HG02642 (cell line): Measurements from ENCODE around the gene ADAMTSL1.

ENCODE experiments used
- ATAC-seq: cut with Tn5 transposase; IDR thresholded peaks from one replicate; pipeline ENCODE4 v1.9.1; 2021; ENCODE audit warnings: mild to moderate bottlenecking; ENCODE audit not compliant: unreplicated experiment, poor library complexity

Gene ADAMTSL1

DNA sequence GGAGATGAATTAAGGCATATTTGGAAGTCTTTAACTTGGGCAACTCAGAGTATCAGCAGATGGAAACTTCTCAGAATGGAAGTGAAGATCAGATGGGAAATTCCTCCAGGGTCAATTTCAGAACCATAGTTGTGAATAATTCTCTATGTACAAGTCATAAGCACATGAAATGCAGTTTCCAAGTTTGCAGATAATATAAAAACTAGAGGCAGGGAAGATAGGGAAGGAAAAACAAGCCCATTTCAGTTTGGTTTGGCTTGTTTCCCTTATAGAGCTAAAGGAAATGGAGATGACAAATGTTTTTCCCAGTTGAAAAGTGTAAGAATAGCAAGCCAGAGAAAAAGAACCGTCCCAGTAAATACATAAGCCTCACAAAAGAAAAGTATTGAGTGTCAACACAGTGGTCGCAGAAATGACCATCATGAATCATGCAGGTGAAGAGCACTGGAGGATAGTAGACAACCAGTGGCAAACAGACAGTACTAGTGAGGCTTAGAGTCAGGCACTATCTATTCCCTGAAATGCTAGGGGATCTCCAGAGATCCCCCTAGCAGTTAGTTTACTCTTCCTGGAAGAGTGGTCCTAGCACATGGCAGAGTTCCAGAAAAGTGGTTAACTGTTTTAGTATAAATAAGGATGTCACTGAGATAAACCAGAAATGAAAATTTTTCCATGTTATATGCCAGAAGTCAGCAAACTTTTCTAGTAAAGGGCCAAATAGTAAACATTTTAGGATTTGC, 313.1 kb downstream of the ADAMTSL1 start:
- ATAC-seq: no peak

DNA sequence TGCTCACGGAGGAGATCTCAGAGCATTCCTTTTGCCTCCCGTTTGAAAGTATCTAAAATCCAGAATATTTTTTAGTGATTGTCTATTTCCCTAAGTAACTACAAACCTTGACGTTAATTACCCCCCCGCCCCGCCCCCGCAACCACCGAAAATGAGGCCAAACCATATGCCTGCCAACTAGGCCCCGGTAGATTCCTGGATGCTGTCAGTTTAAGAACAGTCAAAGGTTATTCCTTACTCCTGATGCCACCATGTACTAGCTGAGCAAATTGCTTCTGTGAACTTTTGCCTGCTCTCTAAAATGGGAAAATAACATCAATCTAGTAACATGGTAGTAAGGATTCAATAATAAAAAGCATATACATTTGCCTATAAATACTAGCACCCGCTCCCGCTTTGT, 314.3 kb downstream of the ADAMTSL1 start:
- no peak for ATAC-seq

DNA sequence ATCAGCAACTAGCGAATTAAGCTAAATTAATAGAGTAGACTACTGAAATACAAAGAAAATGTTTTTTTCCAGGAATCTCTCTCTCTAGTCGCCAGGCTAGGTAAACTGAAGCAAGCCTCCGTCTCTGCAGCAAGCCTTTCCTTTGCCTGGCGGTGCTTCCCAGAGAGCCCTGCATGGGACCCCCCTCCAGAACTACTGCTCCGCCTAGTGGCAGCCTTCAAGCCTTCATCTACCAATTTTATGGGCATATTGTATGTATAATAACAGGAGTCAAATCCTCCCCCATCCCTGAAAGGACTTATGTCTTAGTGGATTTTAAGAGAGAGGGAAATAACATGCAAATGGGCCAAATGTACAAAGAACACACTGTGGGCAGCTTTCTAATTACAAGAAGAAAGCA, 317.1 kb downstream of the ADAMTSL1 start:
- ATAC-seq: no peak

DNA sequence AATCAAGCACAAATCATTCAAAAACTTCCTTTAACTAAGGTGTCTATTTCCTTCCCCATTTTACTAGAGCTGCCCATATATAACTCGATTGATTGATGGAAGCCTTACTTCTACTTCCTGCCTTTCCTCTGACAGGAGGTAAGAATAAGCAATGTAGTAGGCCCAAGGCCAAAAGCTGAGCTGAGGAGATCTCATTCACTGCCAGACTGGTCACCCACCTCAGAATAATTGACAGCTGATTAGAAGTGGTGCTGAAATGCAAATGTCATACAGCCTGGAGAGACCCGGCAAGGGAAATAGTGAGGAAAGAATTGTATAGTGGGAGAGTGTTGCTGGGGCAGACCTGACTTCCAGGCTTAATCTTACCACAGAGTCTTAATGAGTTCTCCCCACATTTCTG, 319.2 kb downstream of the ADAMTSL1 start:
- no peak for ATAC-seq

DNA sequence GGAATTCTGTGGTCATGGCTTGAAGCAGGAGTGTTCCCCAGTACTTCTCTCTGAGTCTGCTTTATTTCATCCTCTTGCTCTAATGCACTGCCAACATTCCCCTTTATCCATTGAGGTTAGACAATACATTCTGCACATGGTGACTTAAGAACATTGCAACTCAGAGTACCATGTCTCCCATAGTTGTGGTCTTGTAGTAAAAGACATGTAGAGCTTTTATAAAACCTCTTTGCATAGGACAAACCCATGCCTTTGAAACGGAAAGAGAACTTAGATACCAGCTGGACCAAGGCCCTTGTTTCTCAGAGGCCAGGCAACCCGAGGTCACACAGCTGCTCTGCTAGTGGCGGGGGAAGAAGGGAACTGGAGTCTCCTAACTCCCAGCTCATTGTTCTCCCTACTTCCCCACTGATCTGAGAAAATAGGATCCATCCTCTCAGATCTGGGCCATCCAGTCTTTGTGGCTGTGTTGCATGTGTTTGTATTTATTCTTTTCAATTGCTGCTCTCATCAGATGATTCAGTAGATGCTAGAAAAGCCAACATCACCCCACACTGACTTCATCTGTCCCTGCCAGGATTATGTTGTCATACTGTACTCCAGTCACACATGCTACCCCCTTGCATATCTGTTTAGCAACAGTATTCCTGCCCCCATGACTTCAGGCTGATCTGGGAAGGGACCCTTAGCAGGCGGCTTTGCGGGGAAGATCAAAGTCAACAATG, 322.2 kb downstream of the ADAMTSL1 start:
- ATAC-seq: no peak

- no peak for ATAC-seq
Observed at GRCh38 chr9:18796696-18797270, 322.8 kb downstream of the ADAMTSL1 start.

DNA sequence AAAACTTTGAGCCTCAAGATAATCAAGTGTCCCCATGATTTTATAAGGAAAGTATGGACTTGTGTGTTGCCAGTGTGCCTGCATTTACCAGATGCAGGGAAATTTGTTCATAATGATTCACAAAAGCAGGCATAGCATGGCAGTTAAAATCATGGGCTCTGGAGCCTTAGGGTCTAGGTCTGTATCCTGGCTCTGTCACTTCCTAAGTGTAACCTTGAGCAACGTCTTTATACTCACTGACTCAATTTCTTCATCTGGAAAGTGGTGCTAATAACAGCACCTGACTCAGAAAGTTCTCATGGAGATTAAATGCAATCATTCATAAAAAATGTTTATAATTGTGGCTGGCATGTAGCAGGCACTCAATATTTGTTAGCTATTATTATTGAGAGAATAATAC, 324.2 kb downstream of the ADAMTSL1 start:
- ATAC-seq: no peak

- ATAC-seq: no peak
Observed at GRCh38 chr9:18798508-18799290, 324.7 kb downstream of the ADAMTSL1 start.

- no peak for ATAC-seq
Observed at GRCh38 chr9:18799428-18799827, 325.5 kb downstream of the ADAMTSL1 start.

DNA sequence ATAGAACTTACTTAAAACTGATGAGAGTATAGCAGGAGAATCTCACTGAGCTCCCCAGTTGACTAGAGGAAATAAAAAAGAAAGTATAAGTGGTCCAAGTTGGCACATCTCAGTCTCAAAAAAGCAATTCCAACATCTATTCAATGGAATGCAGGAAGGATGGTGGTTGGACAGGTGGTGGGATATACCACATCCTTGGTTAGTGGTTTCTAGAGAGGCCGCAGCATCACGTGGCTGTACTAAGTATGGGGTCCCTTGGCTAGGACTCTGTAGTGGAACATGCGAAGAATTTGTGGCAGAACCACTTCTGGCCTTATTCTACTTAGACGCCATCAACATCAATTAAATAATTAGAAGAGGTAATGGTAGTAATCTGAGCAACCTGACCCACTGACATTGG, 326.6 kb downstream of the ADAMTSL1 start:
- ATAC-seq: no peak

DNA sequence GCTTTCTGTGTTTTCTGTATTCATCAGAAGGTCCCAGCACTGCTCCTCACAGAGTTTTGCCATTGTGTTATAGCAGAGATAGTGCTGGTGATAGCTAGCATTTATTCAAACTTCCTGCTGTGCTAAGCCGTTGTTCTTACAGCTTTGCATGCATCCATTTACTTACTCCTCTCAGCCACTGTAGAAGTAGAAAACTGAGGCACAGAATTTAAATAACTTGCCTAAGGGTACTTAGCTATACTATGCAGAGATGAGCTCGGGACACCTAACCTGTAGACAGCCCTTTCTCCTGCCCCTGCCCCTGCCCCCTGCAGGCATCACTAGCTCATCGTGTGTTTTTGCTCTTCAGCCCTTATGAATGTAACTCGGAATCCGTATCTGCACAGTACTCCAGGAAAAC, 331.4 kb downstream of the ADAMTSL1 start:
- ATAC-seq: no peak

GRCh38 chr9:18806232-18807080, 332.5 kb downstream of the ADAMTSL1 start:
- no peak for ATAC-seq

DNA sequence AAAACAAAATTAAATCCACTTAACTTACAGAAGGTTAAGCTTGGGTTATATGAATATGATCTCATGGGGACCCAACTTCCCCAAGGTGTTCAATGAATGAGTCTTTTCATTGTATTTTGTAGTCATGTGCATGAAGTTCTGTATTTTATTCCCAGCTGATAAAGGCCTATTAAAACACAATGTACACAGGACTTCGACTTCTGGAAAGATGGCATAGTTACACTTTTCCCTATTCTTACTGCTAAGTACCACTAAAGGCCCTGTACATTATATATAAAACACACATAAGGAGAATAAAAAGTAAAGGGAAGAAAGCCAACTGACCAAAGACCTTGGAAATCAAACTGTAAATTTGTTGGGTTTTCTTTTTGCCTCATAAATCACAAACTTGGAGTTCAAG, 336.6 kb downstream of the ADAMTSL1 start:
- no peak for ATAC-seq

DNA sequence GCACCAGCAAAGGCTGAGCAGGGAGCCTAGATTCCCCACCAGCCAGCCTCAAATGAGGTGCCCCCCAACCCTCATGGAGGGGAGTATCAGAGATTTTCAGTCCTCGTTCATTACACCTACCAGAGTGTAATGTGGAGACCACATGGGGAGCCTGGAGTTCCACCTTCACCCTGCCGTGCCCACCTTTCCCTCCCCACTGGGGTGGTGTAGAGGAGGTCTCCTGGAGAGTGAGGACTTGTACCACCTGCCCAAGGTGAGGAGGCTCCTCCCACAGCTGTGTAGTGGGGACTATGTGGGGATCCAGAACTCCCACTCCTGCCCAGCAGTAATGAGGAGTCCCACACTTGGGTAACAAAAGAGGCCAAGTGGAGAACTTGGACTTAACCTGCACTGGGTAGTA, 337.2 kb downstream of the ADAMTSL1 start:
- no peak for ATAC-seq

DNA sequence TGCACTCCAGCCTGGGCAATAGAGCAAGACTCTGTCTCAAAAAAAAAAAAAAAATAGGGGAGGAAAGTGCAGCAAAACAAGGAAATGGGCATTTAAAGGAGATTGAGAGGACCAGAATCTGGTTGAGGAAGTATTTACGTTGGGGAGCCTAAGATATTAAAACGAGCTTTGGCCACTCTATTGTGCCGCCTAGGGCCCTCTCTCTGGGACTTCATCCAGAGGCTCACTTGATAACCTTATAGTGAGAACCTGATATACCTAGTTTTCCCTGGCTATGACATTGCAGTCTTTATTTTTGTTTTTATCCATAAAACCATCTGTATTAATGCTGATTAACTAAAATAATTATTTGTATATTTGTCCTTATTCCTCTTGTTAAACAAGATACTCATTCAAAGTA, 345.5 kb downstream of the ADAMTSL1 start:
- no peak for ATAC-seq

DNA sequence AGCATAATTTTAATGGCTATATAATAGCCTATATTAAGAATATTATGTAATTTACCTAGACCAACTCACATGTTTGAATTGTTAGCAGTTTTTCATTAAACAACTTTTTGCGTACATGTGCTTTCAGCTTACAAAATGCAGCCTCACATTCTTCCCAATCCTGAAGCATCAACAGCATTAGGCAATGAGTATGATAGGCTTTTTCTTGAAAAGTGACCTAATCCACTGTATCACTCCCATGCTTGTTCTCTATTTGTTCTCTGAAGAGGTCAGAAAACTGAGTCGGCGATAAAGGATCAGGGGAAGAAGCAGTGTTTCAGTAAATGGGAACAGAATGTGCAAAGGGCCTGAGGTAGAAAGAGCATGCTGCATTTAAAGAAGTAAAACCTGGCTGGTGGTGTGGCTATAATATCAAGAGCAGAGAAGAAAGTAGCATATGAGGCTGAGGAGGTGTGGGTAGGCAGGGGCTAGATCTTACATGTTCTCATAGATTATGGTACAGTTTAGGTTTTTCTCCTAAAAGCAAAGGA, 346.7 kb downstream of the ADAMTSL1 start:
- ATAC-seq: no peak

DNA sequence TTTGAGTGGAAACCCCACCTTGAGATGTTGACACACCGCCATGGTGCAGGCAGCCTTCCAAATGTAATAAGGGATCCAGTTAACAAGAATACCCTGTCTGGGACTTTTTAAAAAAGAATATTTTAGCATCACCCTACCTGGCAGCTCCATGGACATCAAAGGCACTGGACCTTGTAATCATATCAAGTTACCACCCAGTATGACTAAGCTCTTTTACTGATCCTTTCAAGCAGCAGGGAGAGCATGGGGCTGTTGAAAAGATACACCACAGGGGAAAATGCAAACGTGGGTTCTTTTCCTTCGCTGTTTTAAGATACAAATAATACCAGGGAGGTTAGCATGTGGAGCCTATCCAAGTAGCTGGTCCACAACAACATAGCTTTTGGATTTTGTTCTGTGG, 347.8 kb downstream of the ADAMTSL1 start:
- ATAC-seq: no peak

DNA sequence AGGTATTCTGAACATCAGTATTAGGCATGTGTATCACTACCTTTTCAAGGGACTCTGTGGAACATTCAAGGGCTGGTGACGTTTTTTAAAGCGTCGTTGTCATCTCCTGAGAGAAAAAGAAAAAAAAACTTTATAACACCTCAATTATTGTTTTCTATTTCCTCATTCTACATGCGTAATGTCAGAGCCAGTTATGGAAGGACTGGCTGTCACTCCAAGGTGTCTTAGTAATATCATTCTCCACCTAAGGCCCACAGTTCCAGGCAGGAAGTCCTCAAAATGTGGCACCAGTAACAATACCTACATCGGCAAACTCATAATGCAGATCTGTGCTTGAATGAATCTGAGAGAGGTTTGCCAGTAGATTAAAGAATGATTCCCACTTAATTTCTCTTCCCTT, 348.9 kb downstream of the ADAMTSL1 start:
- ATAC-seq: no peak

DNA sequence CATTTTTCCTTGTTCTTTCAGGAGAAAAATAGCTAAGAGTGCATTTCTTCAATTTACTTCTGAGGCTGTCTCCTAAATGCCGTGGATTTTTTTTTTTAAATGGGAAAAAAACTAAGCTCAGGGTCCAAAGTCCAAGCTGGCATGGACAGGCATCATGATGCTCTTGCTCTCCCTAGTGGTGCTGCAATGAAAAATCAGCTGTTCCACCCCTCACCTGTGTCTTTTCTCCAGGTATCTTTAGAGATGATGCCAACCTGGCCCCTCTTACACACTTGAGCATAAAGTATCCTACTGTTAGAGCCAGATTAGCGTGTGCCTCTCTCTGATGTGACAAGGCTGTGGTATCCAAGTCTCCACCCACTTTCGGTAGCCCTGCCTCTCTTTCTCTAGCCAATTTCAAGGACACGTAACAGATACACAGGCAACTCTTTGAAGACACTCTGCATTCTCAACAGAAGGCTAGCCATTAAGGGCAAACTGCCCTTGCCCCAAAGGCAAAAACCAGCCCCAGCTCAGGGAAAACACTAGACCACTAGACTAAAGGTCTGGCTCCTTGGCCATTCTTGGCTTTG, 350.2 kb downstream of the ADAMTSL1 start:
- ATAC-seq: no peak
